Caco-2 (cell line): ENCODE measurements around the gene B4GALNT4. TPM values are rescaled to one million over a fixed set of nuclear protein-coding genes. Genes with fewer than 3 reads are reported as not detected.

Experiments
- BruUV-seq: library from RNA; stranded (reverse); fragments of 400-500 nt; replicated peaks from 2 replicates; lab custom pipeline; 2021; lab: Mats Ljungman, UMichigan
- CTCF ChIA-PET: fragments of 300-600 bp; sonication (Branson Sonifier 250); formaldehyde crosslinking; loops from one replicate; lab custom pipeline; 2022; ENCODE audit warnings: antibody characterized with exemption; lab: Charles Lee
- POLR2A ChIA-PET: fragments of 300-600 bp; sonication (Branson Sonifier 250); formaldehyde crosslinking; loops from one replicate; lab custom pipeline; 2022; ENCODE audit warnings: antibody characterized with exemption; lab: Charles Lee
- DNase-seq, 2 experiments: peaks; one replicate each; pipeline versions ENCODE4 v3.0.0 to v3.0.0-alpha.2; 2020 to 2022
- H3K27me3 ChIP-seq: replicated peaks from 2 replicates; pipeline ENCODE4 v1.6.0; 2011; ENCODE audit warnings: low read length; ENCODE audit not compliant: control insufficient read depth, insufficient read depth
- H3K36me3 ChIP-seq: 2 replicates; pipeline ENCODE4 v1.5.1; 2011; ENCODE audit warnings: low read length; ENCODE audit not compliant: control insufficient read depth, insufficient read depth
- H3K4me1 ChIP-seq: fragments of 250-450 bp; sonication (Bioruptor Pico); 2 replicates; pipeline ENCODE4 v1.5.1; 2020; ENCODE audit warnings: mild to moderate bottlenecking
- H3K4me3 ChIP-seq: 2 replicates; pipeline ENCODE4 v1.5.1; 2011; ENCODE audit warnings: low read depth, mild to moderate bottlenecking, control low read depth, low read length
- H3K9me3 ChIP-seq: fragments of 250-450 bp; sonication (Bioruptor Pico); 2 replicates; pipeline ENCODE4 v1.5.1; 2020; ENCODE audit warnings: mild to moderate bottlenecking, moderate library complexity
- H3K27ac Mint-ChIP-seq: one replicate; pipeline ENCODE4 v1.8.0; 2022; ENCODE audit warnings: mixed read lengths; ENCODE audit not compliant: unreplicated experiment
- H3K27me3 Mint-ChIP-seq: one replicate; pipeline ENCODE4 v1.8.0; 2022; ENCODE audit warnings: mixed read lengths; ENCODE audit not compliant: insufficient read depth, unreplicated experiment
- H3K36me3 Mint-ChIP-seq: one replicate; pipeline ENCODE4 v1.8.0; 2022; ENCODE audit warnings: mild to moderate bottlenecking, mixed read lengths; ENCODE audit not compliant: insufficient read depth, unreplicated experiment
- H3K4me1 Mint-ChIP-seq: one replicate; pipeline ENCODE4 v1.8.0; 2022; ENCODE audit warnings: low read depth, mixed read lengths; ENCODE audit not compliant: unreplicated experiment
- H3K4me3 Mint-ChIP-seq: one replicate; pipeline ENCODE4 v1.8.0; 2022; ENCODE audit warnings: mild to moderate bottlenecking, moderate library complexity, mixed read lengths; ENCODE audit not compliant: unreplicated experiment
- H3K9me3 Mint-ChIP-seq: one replicate; pipeline ENCODE4 v1.8.0; 2022; ENCODE audit warnings: mixed read lengths; ENCODE audit not compliant: unreplicated experiment
- intact Hi-C: fragments of 100-400 bp; cut with micrococcal nuclease; formaldehyde crosslinking; loops from one replicate; pipeline ENCODE4 v1.10.0; 2022; ENCODE audit not compliant: unreplicated experiment
- total RNA-seq: library from RNA; stranded (reverse); gene quantifications from 2 replicates; pipeline ENCODE4 v1.2.3, GENCODE V29; 2022
- TF ChIP-seq, protein P1 (sequence below), 2 experiments: fragments of 200-600 bp in 1 of 2; IDR thresholded peaks; 1 replicate in 1 of 2; 2 replicates in 1 of 2; pipeline versions ENCODE4 v1.5.1 to v1.8.0; 2011 to 2022; ENCODE audit warnings: antibody characterized with exemption in 1 of 2, control low read depth in 1 of 2, inconsistent platforms in 1 of 2, low read depth in 1 of 2, low read length in 1 of 2, mild to moderate bottlenecking in 1 of 2, moderate library complexity in 1 of 2; ENCODE audit not compliant: insufficient read depth in 1 of 2, severe bottlenecking in 1 of 2, unreplicated experiment in 1 of 2

The B4GALNT4 gene
- total RNA-seq, 1 experiment from 2014 or later: 35.6 TPM

GRCh38 chr11:337711-338110, 31.6 kb upstream of the B4GALNT4 start:
- Histone ChIP-seq H3K4me1 (peaks cover 27% of the 10 kb centered on the region), H3K36me3 (no peaks in the 10 kb centered on the region), H3K27me3 (no peaks in the 10 kb centered on the region), H3K4me3 (no peak overlapping the region), H3K9me3 (peaks cover 5% of the 10 kb centered on the region; the same call in 1 of the 2 replicates)
- no peak for DNase-seq
- intact Hi-C loops: no loop called here
- TF ChIP-seq, protein P1, sequence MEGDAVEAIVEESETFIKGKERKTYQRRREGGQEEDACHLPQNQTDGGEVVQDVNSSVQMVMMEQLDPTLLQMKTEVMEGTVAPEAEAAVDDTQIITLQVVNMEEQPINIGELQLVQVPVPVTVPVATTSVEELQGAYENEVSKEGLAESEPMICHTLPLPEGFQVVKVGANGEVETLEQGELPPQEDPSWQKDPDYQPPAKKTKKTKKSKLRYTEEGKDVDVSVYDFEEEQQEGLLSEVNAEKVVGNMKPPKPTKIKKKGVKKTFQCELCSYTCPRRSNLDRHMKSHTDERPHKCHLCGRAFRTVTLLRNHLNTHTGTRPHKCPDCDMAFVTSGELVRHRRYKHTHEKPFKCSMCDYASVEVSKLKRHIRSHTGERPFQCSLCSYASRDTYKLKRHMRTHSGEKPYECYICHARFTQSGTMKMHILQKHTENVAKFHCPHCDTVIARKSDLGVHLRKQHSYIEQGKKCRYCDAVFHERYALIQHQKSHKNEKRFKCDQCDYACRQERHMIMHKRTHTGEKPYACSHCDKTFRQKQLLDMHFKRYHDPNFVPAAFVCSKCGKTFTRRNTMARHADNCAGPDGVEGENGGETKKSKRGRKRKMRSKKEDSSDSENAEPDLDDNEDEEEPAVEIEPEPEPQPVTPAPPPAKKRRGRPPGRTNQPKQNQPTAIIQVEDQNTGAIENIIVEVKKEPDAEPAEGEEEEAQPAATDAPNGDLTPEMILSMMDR (IDR thresholded peaks at IDR 0.05; ENCODE audit: insufficient read depth in 1 of 2, low read depth in 1 of 2, low read length in 1 of 2, severe bottlenecking in 1 of 2, unreplicated experiment in 1 of 2): no peak
- peaks cover 30% of the 10 kb centered on the region for H3K4me1 Mint-ChIP-seq
- ChIA-PET CTCF (no interaction called here), POLR2A (no interaction called here)
- no peaks in the 10 kb centered on the region for H3K36me3 Mint-ChIP-seq
- BruUV-seq: no TSS peak
- H3K4me3 Mint-ChIP-seq: no peak overlapping the region
- H3K27ac Mint-ChIP-seq: no peak overlapping the region
- peaks cover 3% of the 10 kb centered on the region for H3K27me3 Mint-ChIP-seq
- no peaks in the 10 kb centered on the region for H3K9me3 Mint-ChIP-seq

DNA sequence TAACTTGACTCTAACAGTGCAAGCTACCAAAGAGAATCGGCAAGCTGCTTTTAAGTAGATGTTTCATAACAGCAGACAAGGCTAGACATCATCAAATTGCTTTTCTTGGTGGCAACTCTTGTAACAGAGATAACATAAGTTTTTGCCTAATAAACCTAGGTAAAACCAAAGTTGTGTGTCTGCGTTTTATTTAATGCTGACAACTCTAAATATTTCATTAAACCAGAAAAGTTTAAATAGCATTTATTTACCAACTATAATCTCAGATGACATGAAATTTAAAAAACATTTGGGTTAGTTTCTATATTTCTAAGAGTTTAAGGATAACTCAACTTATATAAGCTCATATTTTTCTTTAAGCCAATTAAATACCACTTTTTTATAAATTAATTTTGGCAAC, 29.3 kb upstream of the B4GALNT4 start:
- H3K36me3 Mint-ChIP-seq: no peaks in the 10 kb centered on the region
- TF ChIP-seq, protein P1 (IDR thresholded peaks at IDR 0.05; ENCODE audit: insufficient read depth in 1 of 2, low read depth in 1 of 2, low read length in 1 of 2, severe bottlenecking in 1 of 2, unreplicated experiment in 1 of 2): no peak
- CTCF ChIA-PET: no interaction called here

DNA sequence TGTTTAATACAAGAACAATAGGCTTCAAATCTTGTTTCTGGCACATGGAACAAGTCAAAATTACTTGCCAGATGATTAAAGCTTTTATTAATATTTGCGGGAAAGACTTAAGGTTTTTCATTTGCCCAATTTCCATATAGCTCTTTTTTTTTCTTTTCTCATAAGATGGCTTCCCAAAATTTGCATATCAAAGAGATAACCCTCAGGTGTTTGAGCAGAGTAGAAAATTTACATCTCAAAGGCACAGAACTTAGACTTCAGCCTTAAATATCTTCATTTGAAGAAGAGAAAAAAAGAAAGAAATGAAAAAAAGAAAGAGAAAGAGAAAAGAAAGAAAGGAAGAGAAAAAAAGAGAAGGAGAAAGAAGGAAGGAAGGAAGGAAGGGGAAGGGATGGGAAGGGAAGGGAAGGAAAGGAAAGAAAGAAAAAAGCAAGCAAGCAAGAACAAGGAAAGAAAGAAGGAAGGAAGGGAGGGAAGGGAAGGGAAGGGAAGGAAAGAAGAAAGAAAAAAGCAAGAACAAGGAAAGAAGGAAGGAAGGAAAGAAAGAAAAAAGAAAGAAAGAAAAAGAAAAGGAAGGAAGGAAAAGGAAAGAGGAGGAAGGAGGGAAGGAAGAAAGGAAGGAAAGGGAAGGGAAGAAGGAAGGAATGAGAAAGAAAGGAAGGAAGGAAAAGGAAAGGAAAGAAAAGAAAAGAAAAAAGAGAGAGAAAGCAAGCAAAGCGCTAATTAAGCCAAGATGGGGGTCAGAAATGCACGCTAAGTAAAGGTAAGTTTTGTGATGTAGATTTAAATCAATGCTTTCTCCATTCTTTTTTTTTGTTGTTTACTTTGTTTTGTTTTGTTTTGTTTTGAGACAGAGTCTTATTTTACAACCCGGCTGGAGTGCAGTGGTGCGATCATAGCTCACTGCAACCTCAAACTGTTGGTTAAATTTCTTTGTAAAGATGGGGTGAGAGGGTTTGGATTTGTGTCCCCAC, 28.5 kb upstream of the B4GALNT4 start:
- no peak overlapping the region for H3K4me3 Mint-ChIP-seq
- H3K27ac Mint-ChIP-seq: no peak overlapping the region
- CTCF ChIA-PET: no interaction called here

More for the DNA sequence above, 29.3 kb upstream of the B4GALNT4 start:
- Mint-ChIP-seq H3K27ac (no peak overlapping the region), H3K27me3 (peaks cover 3% of the 10 kb centered on the region), H3K4me1 (peaks cover 16% of the 10 kb centered on the region), H3K9me3 (no peaks in the 10 kb centered on the region), H3K4me3 (no peak overlapping the region)
- no peak for DNase-seq
- H3K4me3 ChIP-seq: no peak overlapping the region
- POLR2A ChIA-PET: no interaction called here
- BruUV-seq: no TSS peak
- intact Hi-C loops: no loop called here
- H3K36me3 ChIP-seq: no peaks in the 10 kb centered on the region
- no peaks in the 10 kb centered on the region for H3K9me3 ChIP-seq
- peaks cover 18% of the 10 kb centered on the region for H3K4me1 ChIP-seq
- H3K27me3 ChIP-seq: no peaks in the 10 kb centered on the region

More for the DNA sequence above, 28.5 kb upstream of the B4GALNT4 start:
- H3K36me3 ChIP-seq: no peaks in the 10 kb centered on the region
- H3K9me3 ChIP-seq: no peaks in the 10 kb centered on the region
- Mint-ChIP-seq H3K4me1 (peaks cover 16% of the 10 kb centered on the region), H3K36me3 (no peaks in the 10 kb centered on the region), H3K9me3 (no peaks in the 10 kb centered on the region), H3K27me3 (peaks cover 3% of the 10 kb centered on the region)
- TF ChIP-seq, protein P1 (IDR thresholded peaks at IDR 0.05; ENCODE audit: insufficient read depth in 1 of 2, low read depth in 1 of 2, low read length in 1 of 2, severe bottlenecking in 1 of 2, unreplicated experiment in 1 of 2): no peak
- intact Hi-C loops: no loop called here
- H3K27me3 ChIP-seq: no peaks in the 10 kb centered on the region
- BruUV-seq: no TSS peak
- H3K4me1 ChIP-seq: peaks cover 10% of the 10 kb centered on the region
- no peak overlapping the region for H3K4me3 ChIP-seq
- DNase-seq: no peak
- POLR2A ChIA-PET: no interaction called here
